H54 (cell line): ENCODE results near the gene TMC7.
"Not testable (repeated sequence)": the region's sequence is repeated elsewhere in the genome, so short reads cannot be mapped to it uniquely, and the experiment has no call there.

ENCODE experiments used
- DNase-seq: peaks from one replicate; pipeline ENCODE4 v3.0.0; 2011; ENCODE audit warnings: low spot score, mixed read lengths; ENCODE audit not compliant: insufficient read length
- FAIRE-seq: peaks from 3 replicates; lab custom pipeline; 2011; peaks lifted over from hg19 to GRCh38; lab: Jason Lieb, UNC
- POLR2A ChIP-seq: IDR thresholded peaks from 2 replicates; pipeline ENCODE4 v1.6.1; 2011; ENCODE audit warnings: low read depth, mild to moderate bottlenecking, low read length

TMC7 gene

GRCh38 chr16:18958621-18959029 is 25.1 kb upstream of the TMC7 start:
- TF ChIP-seq POLR2A, result no peak
- no peak for FAIRE-seq
- no peak for DNase-seq

- FAIRE-seq (no peak), DNase-seq (no peak)
- no peak for TF ChIP-seq POLR2A
Observed at GRCh38 chr16:18959031-18959505, 24.7 kb upstream of the TMC7 start.

GRCh38 chr16:18965555-18965954 is 18.2 kb upstream of the TMC7 start:
- TF ChIP-seq POLR2A, result no peak
- no peak for FAIRE-seq
- no peak for DNase-seq

- no peak for TF ChIP-seq POLR2A
- no peak for FAIRE-seq
- no peak for DNase-seq
Observed at GRCh38 chr16:18966791-18967190, 16.9 kb upstream of the TMC7 start.

- FAIRE-seq, result no peak
- TF ChIP-seq POLR2A, result no peak
- peak; percentile 73 for DNase-seq
Observed at GRCh38 chr16:18969050-18969854, 14.5 kb upstream of the TMC7 start.

- FAIRE-seq, result no peak
- no peak for DNase-seq
- no peak for TF ChIP-seq POLR2A
Observed at GRCh38 chr16:18969855-18970240, 13.9 kb upstream of the TMC7 start.

- DNase-seq (no peak), FAIRE-seq (no peak)
- TF ChIP-seq POLR2A, result no peak
Observed at GRCh38 chr16:18975109-18975508, 8.6 kb upstream of the TMC7 start.

GRCh38 chr16:18979936-18980335 is 3.8 kb upstream of the TMC7 start:
- TF ChIP-seq POLR2A, result no peak
- FAIRE-seq (no peak), DNase-seq (no peak)

GRCh38 chr16:18984435-18985005 is 786 bp downstream of the TMC7 start:
- no peak for DNase-seq
- no peak for FAIRE-seq
- no peak for TF ChIP-seq POLR2A

GRCh38 chr16:18985256-18985655 is 1.5 kb downstream of the TMC7 start:
- not testable (repeated sequence) for DNase-seq, FAIRE-seq

GRCh38 chr16:18991731-18992130 is 8.0 kb downstream of the TMC7 start:
- DNase-seq, FAIRE-seq: not testable (repeated sequence)

- FAIRE-seq, DNase-seq: not testable (repeated sequence)
Observed at GRCh38 chr16:18993531-18993930, 9.8 kb downstream of the TMC7 start.

GRCh38 chr16:18994181-18994580 is 10.4 kb downstream of the TMC7 start:
- not testable (repeated sequence) for DNase-seq, FAIRE-seq

- DNase-seq, FAIRE-seq: not testable (repeated sequence)
Observed at GRCh38 chr16:18995406-18995805, 11.7 kb downstream of the TMC7 start.

- not testable (repeated sequence) for DNase-seq, FAIRE-seq
Observed at GRCh38 chr16:18996536-18996935, 12.8 kb downstream of the TMC7 start.

- not testable (repeated sequence) for FAIRE-seq
Observed at GRCh38 chr16:18997001-18997400, 13.3 kb downstream of the TMC7 start.

More at GRCh38 chr16:18997001-18997400, 13.3 kb downstream of the TMC7 start:
- DNase-seq, result not testable (repeated sequence)
